A549 (cell line): ENCODE results near the gene ZNF33A.

Experiments used
- CTCF ChIP-seq: fragments of >200 bp; sonication (Bioruptor Twin); formaldehyde crosslinking; IDR thresholded peaks from 3 replicates; pipeline ENCODE4 v1.5.1; 2016
- ESRRA ChIP-seq: fragments of 150-350 bp; IDR thresholded peaks from 2 replicates; pipeline ENCODE4 v1.6.1; 2014; ENCODE audit warnings: mild to moderate bottlenecking, low read length, borderline replicate concordance
- RFX5 ChIP-seq: fragments of 450-650 bp; IDR thresholded peaks from 2 replicates; pipeline ENCODE4 v1.7.1; 2014; ENCODE audit warnings: antibody characterized with exemption, mild to moderate bottlenecking, moderate library complexity
- USF2 ChIP-seq: fragments of 450-650 bp; IDR thresholded peaks from 2 replicates; pipeline ENCODE4 v1.6.1; 2014; ENCODE audit warnings: antibody characterized with exemption

DNA sequence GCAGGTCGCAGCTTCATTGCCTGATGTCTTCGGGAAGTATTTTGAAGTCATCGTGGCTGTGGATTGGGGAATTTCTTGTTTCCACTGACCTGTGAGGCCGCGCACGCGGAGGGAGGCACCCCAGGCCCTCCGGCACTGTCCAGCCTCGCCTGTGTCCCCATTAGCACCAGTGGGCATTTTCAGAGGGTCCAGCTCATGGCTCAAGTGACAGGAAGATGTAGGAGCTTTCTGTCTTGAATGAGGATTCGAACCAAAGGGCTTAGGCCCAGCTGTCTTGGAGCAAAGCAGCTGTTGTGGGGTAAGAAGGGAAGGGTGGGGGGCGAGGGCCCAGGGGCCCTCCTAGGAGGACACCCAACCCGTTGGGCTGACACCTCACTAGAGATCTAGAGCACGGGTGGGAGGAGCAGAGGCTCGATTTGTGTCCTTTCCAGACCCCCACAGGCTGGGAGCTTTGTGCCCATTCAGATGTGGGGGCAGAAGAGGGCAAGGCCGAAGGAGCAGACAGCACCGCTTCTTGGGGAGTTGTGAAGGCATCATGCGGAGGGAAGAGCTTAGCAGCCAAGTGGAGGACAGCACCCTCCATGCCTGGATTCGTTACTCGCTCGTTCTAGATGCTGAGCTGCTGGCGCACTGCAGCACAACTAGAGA lies 84.6 kb downstream of the ZNF33A start:
- TF ChIP-seq ESRRA (no peak), USF2 (no peak), RFX5 (no peak), CTCF (no peak)
